NB4 (cell line): ENCODE results near the gene RABEP2.

Experiments
- DNase-seq: peaks from one replicate; pipeline ENCODE4 v3.0.0; 2010; ENCODE audit warnings: low read depth
- H3K4me3 ChIP-seq: one replicate; pipeline ENCODE4 v1.5.1; 2011; ENCODE audit warnings: mild to moderate bottlenecking, low read depth, low read length, moderate library complexity
- MAX ChIP-seq: IDR thresholded peaks from 2 replicates; pipeline ENCODE4 v1.6.1; 2011; ENCODE audit warnings: low read depth, low read length
- MYC ChIP-seq: IDR thresholded peaks from 2 replicates; pipeline ENCODE4 v1.6.1; 2011; ENCODE audit warnings: low read depth, low read length
- POLR2A ChIP-seq: IDR thresholded peaks from 2 replicates; pipeline ENCODE4 v1.6.1; 2011; ENCODE audit warnings: mild to moderate bottlenecking; ENCODE audit not compliant: insufficient read length; ENCODE audit errors: extremely low read depth
- TF ChIP-seq, protein P1 (sequence below): IDR thresholded peaks from one replicate; pipeline ENCODE4 v1.5.1; 2012; ENCODE audit warnings: low read depth, low read length

RABEP2 gene

GRCh38 chr16:28910086-28911031, 14.7 kb downstream of the RABEP2 start:
- no peak for DNase-seq
- H3K4me3 ChIP-seq, result no peak overlapping the region
- no peak for TF ChIP-seq MAX
- TF ChIP-seq POLR2A, result no peak
- TF ChIP-seq MYC, result no peak
- TF ChIP-seq, protein P1, sequence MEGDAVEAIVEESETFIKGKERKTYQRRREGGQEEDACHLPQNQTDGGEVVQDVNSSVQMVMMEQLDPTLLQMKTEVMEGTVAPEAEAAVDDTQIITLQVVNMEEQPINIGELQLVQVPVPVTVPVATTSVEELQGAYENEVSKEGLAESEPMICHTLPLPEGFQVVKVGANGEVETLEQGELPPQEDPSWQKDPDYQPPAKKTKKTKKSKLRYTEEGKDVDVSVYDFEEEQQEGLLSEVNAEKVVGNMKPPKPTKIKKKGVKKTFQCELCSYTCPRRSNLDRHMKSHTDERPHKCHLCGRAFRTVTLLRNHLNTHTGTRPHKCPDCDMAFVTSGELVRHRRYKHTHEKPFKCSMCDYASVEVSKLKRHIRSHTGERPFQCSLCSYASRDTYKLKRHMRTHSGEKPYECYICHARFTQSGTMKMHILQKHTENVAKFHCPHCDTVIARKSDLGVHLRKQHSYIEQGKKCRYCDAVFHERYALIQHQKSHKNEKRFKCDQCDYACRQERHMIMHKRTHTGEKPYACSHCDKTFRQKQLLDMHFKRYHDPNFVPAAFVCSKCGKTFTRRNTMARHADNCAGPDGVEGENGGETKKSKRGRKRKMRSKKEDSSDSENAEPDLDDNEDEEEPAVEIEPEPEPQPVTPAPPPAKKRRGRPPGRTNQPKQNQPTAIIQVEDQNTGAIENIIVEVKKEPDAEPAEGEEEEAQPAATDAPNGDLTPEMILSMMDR, result no peak

GRCh38 chr16:28905800-28906372, 19.2 kb downstream of the RABEP2 start:
- H3K4me3 ChIP-seq, result no peak overlapping the region
- TF ChIP-seq MAX, result no peak
- no peak for TF ChIP-seq MYC
- TF ChIP-seq POLR2A, result no peak
- DNase-seq, result no peak

GRCh38 chr16:28905229-28905754, 19.7 kb downstream of the RABEP2 start:
- no peak for TF ChIP-seq MYC
- H3K4me3 ChIP-seq, result no peak overlapping the region
- DNase-seq, result no peak

DNA sequence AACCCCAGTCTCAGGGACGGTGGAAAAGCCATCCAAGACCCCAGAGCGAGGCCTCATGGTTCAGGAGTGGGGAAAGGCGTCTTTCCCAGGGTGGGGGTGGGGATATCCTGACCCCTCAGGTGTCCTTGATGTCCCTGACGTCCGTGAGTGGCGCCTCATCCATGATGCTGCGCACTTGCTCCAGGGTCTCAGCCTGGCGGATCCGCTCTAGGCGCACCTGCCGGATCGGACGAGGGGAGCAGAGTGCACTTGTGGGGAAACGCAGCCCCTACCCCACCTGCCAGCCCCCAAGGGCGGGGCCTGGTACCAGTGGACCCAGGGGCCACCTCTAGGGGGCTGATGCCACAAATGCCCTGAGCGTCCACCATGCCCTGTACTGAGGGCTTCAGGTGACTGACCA, 20.2 kb downstream of the RABEP2 start:
- no peak overlapping the region for H3K4me3 ChIP-seq
- no peak for DNase-seq
- TF ChIP-seq, protein P1, result no peak
- TF ChIP-seq MAX (no peak), MYC (no peak), POLR2A (no peak)

DNA sequence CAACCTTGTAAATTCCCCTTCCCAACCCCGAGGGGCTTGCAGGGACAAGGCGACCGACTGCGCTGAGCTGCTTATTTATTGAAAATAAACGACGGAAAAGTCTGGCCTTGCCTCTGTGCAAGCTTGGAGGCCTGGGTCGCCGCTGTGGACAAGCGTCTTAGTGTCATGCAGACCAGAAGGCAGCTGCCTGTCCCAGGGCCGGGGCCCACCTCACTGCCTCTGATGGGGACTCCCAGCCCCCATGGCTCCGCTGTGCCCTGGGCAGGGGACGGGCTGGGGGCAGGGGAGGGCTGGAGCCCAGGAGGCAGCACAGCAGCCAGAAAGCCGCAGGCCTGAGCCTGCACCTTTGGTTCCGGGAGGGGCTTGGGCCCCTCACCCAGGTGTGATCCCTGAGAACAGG, 20.7 kb downstream of the RABEP2 start:
- TF ChIP-seq, protein P1, result no peak
- TF ChIP-seq MYC (no peak), MAX (no peak), POLR2A (no peak)
- no peak overlapping the region for H3K4me3 ChIP-seq
- DNase-seq, result no peak

- TF ChIP-seq, protein P1, result no peak
- no peak for TF ChIP-seq POLR2A
- DNase-seq, result no peak
- H3K4me3 ChIP-seq, result no peak overlapping the region
These were observed 21.5 kb downstream of the RABEP2 start for GRCh38 chr16:28903344-28904042.
